ENCODE measurements around the gene KIR3DL2.

DNA sequence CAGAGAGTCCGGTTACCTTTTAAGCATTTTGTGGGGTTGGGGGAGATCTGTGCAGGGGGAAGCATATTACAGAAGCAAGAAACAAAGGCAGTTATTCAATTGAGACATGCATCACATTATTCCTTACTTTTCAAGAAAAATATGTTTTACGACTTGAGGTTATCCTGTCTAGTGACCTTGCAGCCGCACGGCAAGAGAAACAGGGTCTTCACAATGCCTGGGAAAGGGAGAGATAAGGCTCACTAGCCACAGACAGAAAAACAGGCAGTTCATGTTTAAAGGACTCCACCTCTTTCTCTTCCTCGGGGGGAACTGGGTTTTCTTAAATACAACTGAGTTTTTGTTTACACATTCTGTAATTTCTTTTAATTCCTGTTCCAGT is 55.2 kb downstream of the KIR3DL2 start:
- TF ChIP-seq, protein P1, sequence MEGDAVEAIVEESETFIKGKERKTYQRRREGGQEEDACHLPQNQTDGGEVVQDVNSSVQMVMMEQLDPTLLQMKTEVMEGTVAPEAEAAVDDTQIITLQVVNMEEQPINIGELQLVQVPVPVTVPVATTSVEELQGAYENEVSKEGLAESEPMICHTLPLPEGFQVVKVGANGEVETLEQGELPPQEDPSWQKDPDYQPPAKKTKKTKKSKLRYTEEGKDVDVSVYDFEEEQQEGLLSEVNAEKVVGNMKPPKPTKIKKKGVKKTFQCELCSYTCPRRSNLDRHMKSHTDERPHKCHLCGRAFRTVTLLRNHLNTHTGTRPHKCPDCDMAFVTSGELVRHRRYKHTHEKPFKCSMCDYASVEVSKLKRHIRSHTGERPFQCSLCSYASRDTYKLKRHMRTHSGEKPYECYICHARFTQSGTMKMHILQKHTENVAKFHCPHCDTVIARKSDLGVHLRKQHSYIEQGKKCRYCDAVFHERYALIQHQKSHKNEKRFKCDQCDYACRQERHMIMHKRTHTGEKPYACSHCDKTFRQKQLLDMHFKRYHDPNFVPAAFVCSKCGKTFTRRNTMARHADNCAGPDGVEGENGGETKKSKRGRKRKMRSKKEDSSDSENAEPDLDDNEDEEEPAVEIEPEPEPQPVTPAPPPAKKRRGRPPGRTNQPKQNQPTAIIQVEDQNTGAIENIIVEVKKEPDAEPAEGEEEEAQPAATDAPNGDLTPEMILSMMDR (IDR thresholded peaks at IDR 0.05) = no peak
- no peak for TF ChIP-seq ZFX (IDR thresholded peaks at IDR 0.05; ENCODE audit: borderline replicate concordance)

Measured in 22Rv1 (cell line).